Lower lobe of right lung (tissue), 2 donors: ENCODE results near the gene ECHS1. TPM values are rescaled to one million over a fixed set of nuclear protein-coding genes. Genes with fewer than 3 reads are reported as not detected.
A peak's percentile ranks its signal among the peaks of the same experiment; 100 is the strongest.

Source experiments
- ATAC-seq, 2 donors: fragments of 200-7000 bp; cut with Tn5 transposase; one replicate each; pipeline ENCODE4 v1.9.1; 2020 to 2022; ENCODE audit warnings: mild to moderate bottlenecking in 2 of 2, moderate library complexity in 2 of 2
- DNase-seq: peaks from one replicate; pipeline ENCODE4 v3.0.0-alpha.2; 2020
- H3K27ac ChIP-seq: fragments of 200-600 bp; one replicate; pipeline ENCODE4 v1.8.0; 2022
- H3K27me3 ChIP-seq: fragments of 200-600 bp; one replicate; pipeline ENCODE4 v1.8.0; 2022; ENCODE audit warnings: low read depth
- H3K36me3 ChIP-seq: fragments of 200-600 bp; one replicate; pipeline ENCODE4 v1.8.0; 2022; ENCODE audit warnings: mild to moderate bottlenecking
- H3K4me1 ChIP-seq: fragments of 200-600 bp; one replicate; pipeline ENCODE4 v1.8.0; 2022
- H3K4me3 ChIP-seq: fragments of 200-600 bp; one replicate; pipeline ENCODE4 v1.8.0; 2022; ENCODE audit warnings: mild to moderate bottlenecking
- H3K9me3 ChIP-seq: fragments of 200-600 bp; one replicate; pipeline ENCODE4 v1.8.0; 2022
- intact Hi-C: fragments of 100-400 bp; cut with DNase I; formaldehyde crosslinking; loops from one replicate; pipeline ENCODE4 v1.11.0; 2022
- total RNA-seq: library from RNA; stranded (reverse); fragmentation: NEBNext Ultra II Directional; extraction: Animal tissue kit (Norgen Biotek cat#: 25700); gene quantifications from one replicate; pipeline ENCODE4 v1.2.1, GENCODE V29; 2021
- TF ChIP-seq, protein P1 (sequence below): fragments of 200-600 bp; IDR thresholded peaks from one replicate; pipeline ENCODE4 v1.8.0; 2022; ENCODE audit warnings: antibody characterized with exemption, mild to moderate bottlenecking
- donor health status: DM: no; HTN: yes; CAD: no; lungs with severe emphysema.

ECHS1 gene
- total RNA-seq, 1 donor from 2014 or later, result 59.5 TPM

- H3K9me3 ChIP-seq, result no peaks in the 10 kb centered on the region
- H3K36me3 ChIP-seq, result peaks cover 42% of the 10 kb centered on the region
- intact Hi-C loops, result no loop called here
- no peak for DNase-seq
- no peak for ATAC-seq
- no peak overlapping the region for H3K27ac ChIP-seq
- no peak overlapping the region for H3K4me3 ChIP-seq
- no peaks in the 10 kb centered on the region for H3K27me3 ChIP-seq
- peaks cover 12% of the 10 kb centered on the region for H3K4me1 ChIP-seq
- TF ChIP-seq, protein P1, sequence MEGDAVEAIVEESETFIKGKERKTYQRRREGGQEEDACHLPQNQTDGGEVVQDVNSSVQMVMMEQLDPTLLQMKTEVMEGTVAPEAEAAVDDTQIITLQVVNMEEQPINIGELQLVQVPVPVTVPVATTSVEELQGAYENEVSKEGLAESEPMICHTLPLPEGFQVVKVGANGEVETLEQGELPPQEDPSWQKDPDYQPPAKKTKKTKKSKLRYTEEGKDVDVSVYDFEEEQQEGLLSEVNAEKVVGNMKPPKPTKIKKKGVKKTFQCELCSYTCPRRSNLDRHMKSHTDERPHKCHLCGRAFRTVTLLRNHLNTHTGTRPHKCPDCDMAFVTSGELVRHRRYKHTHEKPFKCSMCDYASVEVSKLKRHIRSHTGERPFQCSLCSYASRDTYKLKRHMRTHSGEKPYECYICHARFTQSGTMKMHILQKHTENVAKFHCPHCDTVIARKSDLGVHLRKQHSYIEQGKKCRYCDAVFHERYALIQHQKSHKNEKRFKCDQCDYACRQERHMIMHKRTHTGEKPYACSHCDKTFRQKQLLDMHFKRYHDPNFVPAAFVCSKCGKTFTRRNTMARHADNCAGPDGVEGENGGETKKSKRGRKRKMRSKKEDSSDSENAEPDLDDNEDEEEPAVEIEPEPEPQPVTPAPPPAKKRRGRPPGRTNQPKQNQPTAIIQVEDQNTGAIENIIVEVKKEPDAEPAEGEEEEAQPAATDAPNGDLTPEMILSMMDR, result no peak
These were observed 11.9 kb downstream of the ECHS1 start for GRCh38 chr10:133361227-133361626.

GRCh38 chr10:133359972-133360610 lies 13.1 kb downstream of the ECHS1 start:
- ATAC-seq (no peak), DNase-seq (no peak)
- H3K9me3 ChIP-seq, result no peaks in the 10 kb centered on the region
- no peak overlapping the region for H3K27ac ChIP-seq
- H3K4me3 ChIP-seq, result no peak overlapping the region
- peaks cover 31% of the 10 kb centered on the region for H3K36me3 ChIP-seq
- peaks cover 18% of the 10 kb centered on the region for H3K4me1 ChIP-seq
- intact Hi-C loops, result no loop called here
- H3K27me3 ChIP-seq, result no peaks in the 10 kb centered on the region
- TF ChIP-seq, protein P1, result no peak

- peaks cover 25% of the 10 kb centered on the region for H3K36me3 ChIP-seq
- no peaks in the 10 kb centered on the region for H3K27me3 ChIP-seq
- TF ChIP-seq, protein P1, result no peak
- intact Hi-C loops, result no loop called here
- no peak overlapping the region for H3K27ac ChIP-seq
- H3K4me1 ChIP-seq, result peaks cover 18% of the 10 kb centered on the region
- no peak for ATAC-seq
- no peak overlapping the region for H3K4me3 ChIP-seq
- DNase-seq, result no peak
- H3K9me3 ChIP-seq, result no peaks in the 10 kb centered on the region
These were observed 13.6 kb downstream of the ECHS1 start for GRCh38 chr10:133359554-133359971.

GRCh38 chr10:133358925-133359310 lies 14.2 kb downstream of the ECHS1 start:
- ATAC-seq (no peak), DNase-seq (no peak)
- Histone ChIP-seq H3K4me1 (peaks cover 18% of the 10 kb centered on the region), H3K9me3 (no peaks in the 10 kb centered on the region), H3K36me3 (peaks cover 19% of the 10 kb centered on the region), H3K4me3 (no peak overlapping the region), H3K27ac (peak overlapping the region; percentile 31), H3K27me3 (no peaks in the 10 kb centered on the region)
- TF ChIP-seq, protein P1, result no peak
- intact Hi-C loops, result no loop called here

DNA sequence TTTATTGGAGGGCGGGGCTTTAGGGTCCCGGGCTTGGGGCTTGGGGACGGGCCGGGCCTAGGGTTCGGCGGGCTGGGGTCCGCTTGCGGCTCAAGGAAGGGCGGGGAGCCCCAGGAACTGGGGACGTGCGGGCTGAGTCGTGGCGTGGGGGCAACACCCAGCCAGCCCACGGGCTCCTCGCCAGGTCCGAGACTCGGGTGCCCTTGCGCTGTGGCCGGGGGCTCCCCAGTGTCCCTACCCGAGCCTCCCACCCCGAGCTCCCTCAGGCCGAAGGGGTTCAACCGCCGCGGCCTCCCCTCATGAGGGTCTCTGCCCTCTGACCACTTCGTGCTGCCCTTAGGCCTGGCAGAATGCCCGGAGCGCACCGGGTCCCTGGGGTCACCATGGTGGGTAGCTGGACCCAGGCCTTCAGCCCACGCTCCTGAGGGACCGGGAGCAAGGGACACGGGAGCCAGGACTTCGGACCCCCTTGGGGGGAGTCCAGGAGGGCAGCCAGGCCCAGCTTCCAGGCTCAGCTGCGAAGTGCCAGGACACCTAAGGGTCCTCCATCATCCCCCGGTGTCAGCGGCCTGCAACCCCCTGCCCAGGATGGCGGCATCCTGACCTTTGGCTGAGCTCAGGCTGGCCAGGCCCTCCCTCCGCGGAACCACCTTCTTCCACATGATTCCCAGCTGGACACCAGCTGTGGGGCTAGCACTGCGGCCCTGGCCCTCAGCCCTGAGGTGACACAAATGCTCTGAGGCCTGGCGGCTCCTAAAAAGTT lies 14.8 kb downstream of the ECHS1 start:
- intact Hi-C loops, result no loop called here
- peaks cover 18% of the 10 kb centered on the region for H3K4me1 ChIP-seq
- DNase-seq (peak; percentile 70), ATAC-seq (peak in 1 of 2 donors; percentile 2)
- TF ChIP-seq, protein P1, result no peak
- H3K36me3 ChIP-seq, result peaks cover 19% of the 10 kb centered on the region
- H3K27ac ChIP-seq, result no peak overlapping the region
- no peaks in the 10 kb centered on the region for H3K9me3 ChIP-seq
- no peaks in the 10 kb centered on the region for H3K27me3 ChIP-seq
- no peak overlapping the region for H3K4me3 ChIP-seq
